K562 (cell line): ENCODE data around the gene ACR. TPM values are rescaled to one million over a fixed set of nuclear protein-coding genes. Genes with fewer than 3 reads are reported as not detected.

Source experiments
- ATAC-seq: fragments of 200-7000 bp; cut with Tn5 transposase; 3 replicates; pipeline ENCODE4 v1.9.1; 2020; ENCODE audit warnings: moderate library complexity
- BruUV-seq: library from RNA; stranded (reverse); fragments of 400-500 nt; replicated peaks from 2 replicates; lab custom pipeline; 2021; lab: Mats Ljungman, UMichigan
- CTCF ChIA-PET: fragments of 300-600 bp; formaldehyde crosslinking; extraction: SDS; loops from one replicate; lab custom pipeline; 2021; ENCODE audit warnings: low intra/inter-chr PET ratio; lab: Yijun Ruan, JAX
- POLR2A ChIA-PET: fragments of 300-600, 350-650 bp; sonication (Branson Sonifier 250); formaldehyde crosslinking; extraction: SDS; loops from one replicate; lab custom pipeline; 2021; ENCODE audit warnings: antibody characterized with exemption, inconsistent platforms; lab: Yijun Ruan, JAX
- DNase-seq, 4 experiments: peaks; one replicate each; pipeline versions ENCODE4 v3.0.0 to v3.0.0-alpha.2; 2011 to 2018; ENCODE audit warnings: low spot score in 3 of 4, mixed read lengths in 3 of 4; ENCODE audit errors: extremely low read depth in 1 of 4
- FAIRE-seq: peaks from 2 replicates; lab custom pipeline; 2011; peaks lifted over from hg19 to GRCh38; lab: Jason Lieb, UNC
- H2AFZ ChIP-seq: 2 replicates; pipeline ENCODE4 v1.6.0; 2011; ENCODE audit warnings: low read depth, low read length, control low read depth, inconsistent platforms
- H3K27ac ChIP-seq: fragments of 200-600 bp; 3 replicates; pipeline ENCODE4 v1.8.0; 2011; ENCODE audit warnings: low read depth, mild to moderate bottlenecking, control low read depth, inconsistent platforms, low read length, moderate library complexity, mixed read lengths; ENCODE audit errors: extremely low read depth
- H3K27me3 ChIP-seq, 2 experiments: fragments of 300-600 bp in 1 of 2; 2 replicates in 1 of 2; 3 replicates in 1 of 2; pipeline versions ENCODE4 v1.6.0 to v1.8.0; 2011; ENCODE audit warnings: inconsistent platforms in 2 of 2, low read length in 2 of 2, mild to moderate bottlenecking in 1 of 2, mixed read lengths in 1 of 2, moderate library complexity in 1 of 2; ENCODE audit not compliant: control insufficient read depth in 2 of 2, insufficient read depth in 2 of 2
- H3K36me3 ChIP-seq: fragments of 300-600 bp; 3 replicates; pipeline ENCODE4 v1.8.0; 2011; ENCODE audit warnings: mild to moderate bottlenecking, low read length, inconsistent platforms; ENCODE audit not compliant: control insufficient read depth, insufficient read depth
- H3K4me1 ChIP-seq, 2 experiments: fragments of 200-600 bp in 1 of 2; replicated peaks in 1 of 2; 2 replicates in 1 of 2; 3 replicates in 1 of 2; pipeline versions ENCODE4 v1.5.1 to v1.8.0; 2011; ENCODE audit warnings: inconsistent platforms in 2 of 2, low read length in 2 of 2, mild to moderate bottlenecking in 1 of 2, mixed read lengths in 1 of 2, moderate library complexity in 1 of 2; ENCODE audit not compliant: control insufficient read depth in 2 of 2, insufficient read depth in 2 of 2
- H3K4me2 ChIP-seq: 2 replicates; pipeline ENCODE4 v1.6.1; 2011; ENCODE audit warnings: low read length, control low read depth, inconsistent platforms, mixed read lengths; ENCODE audit not compliant: insufficient read depth
- H3K4me3 ChIP-seq: fragments of 200-600 bp; sonication (generic), shearing (Covaris generic); 2 replicates; pipeline ENCODE4 v1.5.1; 2016; ENCODE audit warnings: control low read depth, inconsistent platforms
- H3K79me2 ChIP-seq: fragments of 200-600 bp; 3 replicates; pipeline ENCODE4 v1.8.0; 2011; ENCODE audit warnings: low read length, inconsistent platforms; ENCODE audit not compliant: control insufficient read depth, insufficient read depth
- H3K9ac ChIP-seq, 2 experiments: 2 replicates each; pipeline versions ENCODE4 v1.6.0 to v1.6.1; 2011; ENCODE audit warnings: low read depth in 2 of 2, low read length in 2 of 2, control low read depth in 1 of 2, inconsistent platforms in 1 of 2, mild to moderate bottlenecking in 1 of 2, mixed read lengths in 1 of 2; ENCODE audit not compliant: insufficient read depth in 1 of 2
- H3K9me1 ChIP-seq: one replicate; pipeline ENCODE4 v1.6.0; 2011; ENCODE audit warnings: inconsistent platforms, mild to moderate bottlenecking, low read length, moderate library complexity; ENCODE audit not compliant: control insufficient read depth, insufficient read depth
- H3K9me3 ChIP-seq: replicated peaks from 2 replicates; pipeline ENCODE4 v1.5.1; 2011; ENCODE audit warnings: low read depth, low read length, inconsistent platforms; ENCODE audit not compliant: control insufficient read depth, insufficient read depth
- H4K20me1 ChIP-seq: replicated peaks from 2 replicates; pipeline ENCODE4 v1.6.1; 2011; ENCODE audit warnings: low read length, inconsistent platforms, mixed read lengths; ENCODE audit not compliant: control insufficient read depth, insufficient read depth
- CREB1 ChIP-seq, 2 experiments: sonication (generic) in 1 of 2; formaldehyde crosslinking in 1 of 2; IDR thresholded peaks; 2 replicates each; pipeline versions ENCODE4 v1.6.1 to v1.8.0; 2012 to 2022; ENCODE audit warnings: inconsistent platforms in 1 of 2, mild to moderate bottlenecking in 1 of 2, missing genetic modification reagents in 1 of 2, moderate library complexity in 1 of 2
- EP300 ChIP-seq: IDR thresholded peaks from 2 replicates; pipeline ENCODE4 v1.6.1; 2012; ENCODE audit warnings: low read length, improper control_type of control experiment
- GMEB1 ChIP-seq: fragments of 250-450 bp; sonication (Bioruptor Pico); IDR thresholded peaks from 2 replicates; pipeline ENCODE4 v1.4.0; 2020; ENCODE audit warnings: mild to moderate bottlenecking
- MTA1 ChIP-seq: fragments of 450-650 bp; IDR thresholded peaks from 2 replicates; pipeline ENCODE4 v1.6.1; 2017; ENCODE audit warnings: borderline replicate concordance
- PCBP1 ChIP-seq: fragments of 200-400 bp; formaldehyde crosslinking; IDR thresholded peaks from 2 replicates; pipeline ENCODE4 v1.6.1; 2018; ENCODE audit warnings: mild to moderate bottlenecking, low read depth, low read length; ENCODE audit not compliant: poor library complexity, severe bottlenecking
- PRPF4 ChIP-seq: fragments of 200-400 bp; formaldehyde crosslinking; IDR thresholded peaks from one replicate; pipeline ENCODE4 v1.6.1; 2017; ENCODE audit warnings: low read length, low read depth, mild to moderate bottlenecking; ENCODE audit not compliant: insufficient read depth, poor library complexity, severe bottlenecking
- RBM15 ChIP-seq: fragments of 200-400 bp; formaldehyde crosslinking; IDR thresholded peaks from 2 replicates; pipeline ENCODE4 v1.6.1; 2018; ENCODE audit warnings: mild to moderate bottlenecking, low read length, moderate library complexity; ENCODE audit not compliant: insufficient read depth
- SMAD1 ChIP-seq: fragments of 150-350 bp; IDR thresholded peaks from 2 replicates; pipeline ENCODE4 v1.6.1; 2014; ENCODE audit warnings: low read length, low read depth; ENCODE audit not compliant: partially characterized antibody
- SPI1 ChIP-seq: IDR thresholded peaks from 2 replicates; pipeline ENCODE4 v1.6.1; 2011; ENCODE audit warnings: low read depth, low read length, control low read depth, borderline replicate concordance
- ZNF224 ChIP-seq: sonication (generic); formaldehyde crosslinking; IDR thresholded peaks from 2 replicates; pipeline ENCODE4 v1.8.0; 2022; ENCODE audit warnings: mild to moderate bottlenecking, missing genetic modification reagents
- ZNF785 ChIP-seq: fragments of 250-450 bp; sonication (Bioruptor Pico); IDR thresholded peaks from 2 replicates; pipeline ENCODE4 v1.4.0; 2020; ENCODE audit warnings: mild to moderate bottlenecking
- WGBS: fragments of 100-300 bp; shearing (Covaris generic); methylation state at CpG from one replicate; pipeline ENCODE4 v1.1.6; 2016; ENCODE audit warnings: low coverage, mixed read lengths; ENCODE audit not compliant: insufficient coverage; ENCODE audit errors: missing lambda C conversion rate; 5-methylcytosine and 5-hydroxymethylcytosine counted together
- in situ Hi-C: fragments of 300-500 bp; cut with MboI; formaldehyde crosslinking; loops from 4 replicates; pipeline ENCODE4 v1.15.0; 2018; ENCODE audit warnings: inconsistent platforms, mixed read lengths
- intact Hi-C: fragments of 100-400 bp; cut with micrococcal nuclease; formaldehyde crosslinking; loops from 2 replicates; pipeline ENCODE4 v1.14.2; 2022
- polyA plus RNA-seq, 8 experiments: library from polyadenylated mRNA; depleted of rRNA in 4 of 8; stranded (reverse) in 5 of 8; unstranded in 3 of 8; fragments of >200 nt; fragmentation: Nextera tagmentation in 2 of 8; fragmentation: Illumina TruSeq in 1 of 8; extraction: Ambion mirVana in 2 of 8; extraction: Trizol in 1 of 8; gene quantifications; 2 replicates each; pipeline versions ENCODE4 v1.2.1 to v1.2.3, GENCODE V29; 2011 to 2014; ENCODE audit warnings: inconsistent platforms in 1 of 8, missing spikeins in 1 of 8
- total RNA-seq, 7 experiments: library from RNA; depleted of rRNA in 6 of 7; stranded (reverse); fragments of >200 nt in 6 of 7; fragmentation: Illumina TruSeq in 2 of 7; extraction: Trizol in 2 of 7; gene quantifications; 2 replicates each; pipeline versions ENCODE4 v1.2.1 to v1.2.3, GENCODE V29; 2011 to 2021; ENCODE audit warnings: low replicate concordance in 1 of 7

Gene ACR
- total and polyA plus RNA-seq, 9 of the 15 experiments (the other 6 are each of a cell fraction or from before 2014, with no cell fraction given) = not detected

GRCh38 chr22:50734986-50735738 lies 2.8 kb upstream of the ACR start (continued):
- TF ChIP-seq ZNF785 (CRISPR knock-in tag) = no peak
- TF ChIP-seq PCBP1 = no peak
- no peak for TF ChIP-seq SPI1
- no peak for TF ChIP-seq SMAD1
- no peak for TF ChIP-seq RBM15
- no peak for TF ChIP-seq GMEB1 (CRISPR knock-in tag)
- no peak for TF ChIP-seq ZNF224 (CRISPR knock-in tag)
- no peak for TF ChIP-seq EP300
- TF ChIP-seq CREB1 (IDR thresholded peaks at IDR 0.05) = no peak
- TF ChIP-seq CREB1 (CRISPR knock-in tag; IDR thresholded peaks at IDR 0.05) = no peak

GRCh38 chr22:50735739-50736030 lies 2.3 kb upstream of the ACR start:
- H3K4me3 ChIP-seq = no peak overlapping the region
- H3K9me1 ChIP-seq = no peaks in the 10 kb centered on the region
- in situ Hi-C loops (no loop called here), intact Hi-C loops (no loop called here)
- POLR2A ChIA-PET = no interaction called here
- CTCF ChIA-PET = no interaction called here
- H3K27ac ChIP-seq = no peak overlapping the region
- H3K79me2 ChIP-seq = no peaks in the 10 kb centered on the region
- H3K9me3 ChIP-seq = no peaks in the 10 kb centered on the region
- H3K4me1 ChIP-seq = peaks cover 0 to 14% of the 10 kb centered on the region in 2 experiments; a peak in 3 of 5 replicates
- TF ChIP-seq MTA1 (no peak), PRPF4 (no peak)
- FAIRE-seq = no peak
- 1% methylated on average over 6 of the region's 6 CpGs for WGBS
- no peaks in the 10 kb centered on the region for H3K36me3 ChIP-seq
- no peak for DNase-seq
- H3K27me3 ChIP-seq = peaks cover 4 to 54% of the 10 kb centered on the region in 2 experiments; a peak in 4 of 5 replicates
- no peak overlapping the region for H2AFZ ChIP-seq
- H3K9ac ChIP-seq = no peak overlapping the region
- no TSS peak for BruUV-seq
- no peak overlapping the region for H3K4me2 ChIP-seq
- no peak for ATAC-seq
- H4K20me1 ChIP-seq = no peaks in the 10 kb centered on the region
